Liver (tissue), 9 donors: Measurements from ENCODE around the gene ATP6V1G2. TPM values are rescaled to one million over a fixed set of nuclear protein-coding genes. Genes with fewer than 3 reads are reported as not detected.

Experiments used
- DNase-seq: peaks from one replicate; pipeline ENCODE4 v3.0.0-alpha.2; 2017; ENCODE audit warnings: low spot score
- H3K27ac ChIP-seq, 2 donors: one replicate each; pipeline ENCODE4 v1.7.0; 2013; ENCODE audit warnings: inconsistent platforms in 2 of 2, low read length in 2 of 2, control low read depth in 1 of 2, low read depth in 1 of 2, mild to moderate bottlenecking in 1 of 2
- H3K27me3 ChIP-seq, 4 donors: one replicate each; pipeline versions ENCODE4 v1.6.1 to v1.7.0; 2013; ENCODE audit warnings: low read length in 3 of 4, inconsistent platforms in 1 of 4, mild to moderate bottlenecking in 1 of 4, moderate library complexity in 1 of 4; ENCODE audit not compliant: control insufficient read depth in 4 of 4, insufficient read depth in 4 of 4
- H3K36me3 ChIP-seq, 4 donors: one replicate each; pipeline versions ENCODE4 v1.6.1 to v1.7.0; 2013; ENCODE audit warnings: low read length in 3 of 4, mild to moderate bottlenecking in 3 of 4, low read depth in 1 of 4, moderate library complexity in 1 of 4; ENCODE audit not compliant: control insufficient read depth in 4 of 4, insufficient read depth in 3 of 4
- H3K4me1 ChIP-seq, 4 donors: one replicate each; pipeline versions ENCODE4 v1.6.1 to v1.7.0; 2013; ENCODE audit warnings: low read length in 3 of 4, mild to moderate bottlenecking in 3 of 4, moderate library complexity in 1 of 4; ENCODE audit not compliant: control insufficient read depth in 4 of 4, insufficient read depth in 4 of 4
- H3K4me3 ChIP-seq, 3 donors: one replicate each; pipeline versions ENCODE4 v1.6.1 to v1.7.0; 2013; ENCODE audit warnings: low read length in 3 of 3, control low read depth in 1 of 3, low read depth in 1 of 3, mild to moderate bottlenecking in 1 of 3
- H3K9ac ChIP-seq, 2 donors: one replicate each; pipeline ENCODE4 v1.7.0; 2013; ENCODE audit warnings: low read length in 2 of 2, mild to moderate bottlenecking in 2 of 2, moderate library complexity in 2 of 2, control low read depth in 1 of 2, low read depth in 1 of 2
- H3K9me3 ChIP-seq, 4 donors: one replicate each; pipeline versions ENCODE4 v1.6.1 to v1.7.0; 2013; ENCODE audit warnings: low read length in 3 of 4; ENCODE audit not compliant: control insufficient read depth in 4 of 4
- EGR1 ChIP-seq, 2 donors: IDR thresholded peaks; 2 replicates each; pipeline ENCODE4 v1.6.1; 2016 to 2018; ENCODE audit warnings: antibody characterized with exemption in 2 of 2, low read depth in 2 of 2
- FOXA1 ChIP-seq: IDR thresholded peaks from 2 replicates; pipeline ENCODE4 v1.6.1; 2016; ENCODE audit warnings: antibody characterized with exemption
- FOXA2 ChIP-seq: IDR thresholded peaks from 2 replicates; pipeline ENCODE4 v1.6.1; 2016; ENCODE audit warnings: antibody characterized with exemption
- GABPA ChIP-seq, 2 donors: IDR thresholded peaks in 1 of 2; conservative IDR thresholded peaks in 1 of 2; 2 replicates each; pipeline ENCODE4 v1.6.1; 2016; ENCODE audit warnings: antibody characterized with exemption in 2 of 2, mild to moderate bottlenecking in 1 of 2, moderate library complexity in 1 of 2
- HNF4A ChIP-seq, 2 donors: conservative IDR thresholded peaks; 2 replicates each; pipeline ENCODE4 v1.6.1; 2016; ENCODE audit warnings: antibody characterized with exemption in 2 of 2, mild to moderate bottlenecking in 2 of 2
- HNF4G ChIP-seq: IDR thresholded peaks from 2 replicates; pipeline ENCODE4 v1.6.1; 2016; ENCODE audit warnings: antibody characterized with exemption
- JUND ChIP-seq, 2 donors: IDR thresholded peaks; 2 replicates each; pipeline ENCODE4 v1.6.1; 2016; ENCODE audit warnings: antibody characterized with exemption in 2 of 2
- NR2F2 ChIP-seq: IDR thresholded peaks from 2 replicates; pipeline ENCODE4 v1.6.1; 2016; ENCODE audit warnings: antibody characterized with exemption
- RAD21 ChIP-seq, 2 donors: IDR thresholded peaks; 2 replicates each; pipeline ENCODE4 v1.6.1; 2016; ENCODE audit warnings: antibody characterized with exemption in 2 of 2, mild to moderate bottlenecking in 2 of 2
- RXRA ChIP-seq, 2 donors: IDR thresholded peaks; 2 replicates each; pipeline ENCODE4 v1.6.1; 2017 to 2018; ENCODE audit warnings: antibody characterized with exemption in 2 of 2, mild to moderate bottlenecking in 1 of 2
- SP1 ChIP-seq: IDR thresholded peaks from 2 replicates; pipeline ENCODE4 v1.6.1; 2018; ENCODE audit warnings: antibody characterized with exemption, mild to moderate bottlenecking
- TAF1 ChIP-seq: conservative IDR thresholded peaks from 2 replicates; pipeline ENCODE4 v1.6.1; 2016; ENCODE audit warnings: antibody characterized with exemption, mild to moderate bottlenecking
- YY1 ChIP-seq: IDR thresholded peaks from 2 replicates; pipeline ENCODE4 v1.6.1; 2016; ENCODE audit warnings: antibody characterized with exemption, mild to moderate bottlenecking
- WGBS: extraction: QIAGEN DNeasy Blood & Tissue Kit; methylation state at CpG from one replicate; pipeline ENCODE4 v1.1.7; 2013; 5-methylcytosine and 5-hydroxymethylcytosine counted together
- polyA plus RNA-seq, 2 donors: library from polyadenylated mRNA; stranded (reverse) in 1 of 2; unstranded in 1 of 2; fragments of 200-250 nt in 1 of 2; fragments of >200 nt in 1 of 2; fragmentation: Nextera tagmentation in 1 of 2; extraction: Ambion mirVana in 1 of 2; gene quantifications; one replicate each; pipeline versions ENCODE4 v1.2.1 to v1.2.3, GENCODE V29; 2013 to 2015
- total RNA-seq, 2 donors: library from RNA; depleted of rRNA; stranded (reverse); fragments of >200 nt; gene quantifications; one replicate each; pipeline ENCODE4 v1.2.3, GENCODE V29; 2014
- TF ChIP-seq, protein P1 (sequence below): IDR thresholded peaks from 2 replicates; pipeline ENCODE4 v1.6.1; 2016; ENCODE audit warnings: antibody characterized with exemption
- TF ChIP-seq, protein P2 (sequence below): IDR thresholded peaks from 2 replicates; pipeline ENCODE4 v1.6.1; 2016; ENCODE audit warnings: antibody characterized with exemption
- TF ChIP-seq, protein P3 (sequence below): IDR thresholded peaks from 2 replicates; pipeline ENCODE4 v1.6.1; 2016; ENCODE audit warnings: antibody characterized with exemption
- TF ChIP-seq, protein P4 (sequence below): IDR thresholded peaks from 2 replicates; pipeline ENCODE4 v1.6.1; 2016; ENCODE audit warnings: antibody characterized with exemption, mild to moderate bottlenecking
- donor health status: healthy.
- donor health status: healthy.
- donor health status: healthy.
- donor health status: healthy.
- donor health status: healthy.

The ATP6V1G2 gene
- total and polyA plus RNA-seq, 4 donors: 0.14 to 0.36 (median 0.26) TPM

DNA sequence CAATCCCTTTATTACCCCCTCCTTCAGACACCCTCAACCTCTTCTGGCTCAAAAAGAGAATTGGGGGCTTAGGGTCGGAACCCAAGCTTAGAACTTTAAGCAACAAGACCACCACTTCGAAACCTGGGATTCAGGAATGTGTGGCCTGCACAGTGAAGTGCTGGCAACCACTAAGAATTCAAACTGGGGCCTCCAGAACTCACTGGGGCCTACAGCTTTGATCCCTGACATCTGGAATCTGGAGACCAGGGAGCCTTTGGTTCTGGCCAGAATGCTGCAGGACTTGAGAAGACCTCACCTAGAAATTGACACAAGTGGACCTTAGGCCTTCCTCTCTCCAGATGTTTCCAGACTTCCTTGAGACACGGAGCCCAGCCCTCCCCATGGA, 31.2 kb upstream of the ATP6V1G2 start (continued):
- no peak for TF ChIP-seq FOXA1

DNA sequence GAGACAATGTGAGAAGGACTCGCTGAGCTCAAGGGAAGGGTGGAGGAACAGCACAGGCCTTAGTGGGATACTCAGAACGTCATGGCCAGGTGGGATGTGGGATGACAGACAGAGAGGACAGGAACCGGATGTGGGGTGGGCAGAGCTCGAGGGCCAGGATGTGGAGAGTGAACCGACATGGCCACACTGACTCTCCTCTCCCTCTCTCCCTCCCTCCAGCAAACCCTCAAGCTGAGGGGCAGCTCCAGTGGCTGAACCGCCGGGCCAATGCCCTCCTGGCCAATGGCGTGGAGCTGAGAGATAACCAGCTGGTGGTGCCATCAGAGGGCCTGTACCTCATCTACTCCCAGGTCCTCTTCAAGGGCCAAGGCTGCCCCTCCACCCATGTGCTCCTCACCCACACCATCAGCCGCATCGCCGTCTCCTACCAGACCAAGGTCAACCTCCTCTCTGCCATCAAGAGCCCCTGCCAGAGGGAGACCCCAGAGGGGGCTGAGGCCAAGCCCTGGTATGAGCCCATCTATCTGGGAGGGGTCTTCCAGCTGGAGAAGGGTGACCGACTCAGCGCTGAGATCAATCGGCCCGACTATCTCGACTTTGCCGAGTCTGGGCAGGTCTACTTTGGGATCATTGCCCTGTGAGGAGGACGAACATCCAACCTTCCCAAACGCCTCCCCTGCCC, 30.6 kb upstream of the ATP6V1G2 start:
- TF ChIP-seq RAD21 (IDR thresholded peaks at IDR 0.05) (no peak), EGR1 (IDR thresholded peaks at IDR 0.05; ENCODE audit: low read depth in 2 of 2) (no peak), HNF4G (no peak), NR2F2 (no peak), TAF1 (no peak), FOXA2 (no peak), SP1 (no peak), HNF4A (conservative IDR thresholded peaks at IDR 0.05) (no peak), RXRA (IDR thresholded peaks at IDR 0.05) (no peak), YY1 (no peak), JUND (IDR thresholded peaks at IDR 0.05) (no peak), GABPA (IDR thresholded peaks at IDR 0.05 in 1 of 2, conservative IDR thresholded peaks at IDR 0.05 in 1 of 2) (no peak)
- TF ChIP-seq, protein P1, sequence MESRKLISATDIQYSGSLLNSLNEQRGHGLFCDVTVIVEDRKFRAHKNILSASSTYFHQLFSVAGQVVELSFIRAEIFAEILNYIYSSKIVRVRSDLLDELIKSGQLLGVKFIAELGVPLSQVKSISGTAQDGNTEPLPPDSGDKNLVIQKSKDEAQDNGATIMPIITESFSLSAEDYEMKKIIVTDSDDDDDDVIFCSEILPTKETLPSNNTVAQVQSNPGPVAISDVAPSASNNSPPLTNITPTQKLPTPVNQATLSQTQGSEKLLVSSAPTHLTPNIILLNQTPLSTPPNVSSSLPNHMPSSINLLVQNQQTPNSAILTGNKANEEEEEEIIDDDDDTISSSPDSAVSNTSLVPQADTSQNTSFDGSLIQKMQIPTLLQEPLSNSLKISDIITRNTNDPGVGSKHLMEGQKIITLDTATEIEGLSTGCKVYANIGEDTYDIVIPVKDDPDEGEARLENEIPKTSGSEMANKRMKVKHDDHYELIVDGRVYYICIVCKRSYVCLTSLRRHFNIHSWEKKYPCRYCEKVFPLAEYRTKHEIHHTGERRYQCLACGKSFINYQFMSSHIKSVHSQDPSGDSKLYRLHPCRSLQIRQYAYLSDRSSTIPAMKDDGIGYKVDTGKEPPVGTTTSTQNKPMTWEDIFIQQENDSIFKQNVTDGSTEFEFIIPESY: no peak
- TF ChIP-seq, protein P2, sequence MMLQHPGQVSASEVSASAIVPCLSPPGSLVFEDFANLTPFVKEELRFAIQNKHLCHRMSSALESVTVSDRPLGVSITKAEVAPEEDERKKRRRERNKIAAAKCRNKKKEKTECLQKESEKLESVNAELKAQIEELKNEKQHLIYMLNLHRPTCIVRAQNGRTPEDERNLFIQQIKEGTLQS: no peak
- TF ChIP-seq, protein P3, sequence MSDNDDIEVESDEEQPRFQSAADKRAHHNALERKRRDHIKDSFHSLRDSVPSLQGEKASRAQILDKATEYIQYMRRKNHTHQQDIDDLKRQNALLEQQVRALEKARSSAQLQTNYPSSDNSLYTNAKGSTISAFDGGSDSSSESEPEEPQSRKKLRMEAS: no peak

DNA sequence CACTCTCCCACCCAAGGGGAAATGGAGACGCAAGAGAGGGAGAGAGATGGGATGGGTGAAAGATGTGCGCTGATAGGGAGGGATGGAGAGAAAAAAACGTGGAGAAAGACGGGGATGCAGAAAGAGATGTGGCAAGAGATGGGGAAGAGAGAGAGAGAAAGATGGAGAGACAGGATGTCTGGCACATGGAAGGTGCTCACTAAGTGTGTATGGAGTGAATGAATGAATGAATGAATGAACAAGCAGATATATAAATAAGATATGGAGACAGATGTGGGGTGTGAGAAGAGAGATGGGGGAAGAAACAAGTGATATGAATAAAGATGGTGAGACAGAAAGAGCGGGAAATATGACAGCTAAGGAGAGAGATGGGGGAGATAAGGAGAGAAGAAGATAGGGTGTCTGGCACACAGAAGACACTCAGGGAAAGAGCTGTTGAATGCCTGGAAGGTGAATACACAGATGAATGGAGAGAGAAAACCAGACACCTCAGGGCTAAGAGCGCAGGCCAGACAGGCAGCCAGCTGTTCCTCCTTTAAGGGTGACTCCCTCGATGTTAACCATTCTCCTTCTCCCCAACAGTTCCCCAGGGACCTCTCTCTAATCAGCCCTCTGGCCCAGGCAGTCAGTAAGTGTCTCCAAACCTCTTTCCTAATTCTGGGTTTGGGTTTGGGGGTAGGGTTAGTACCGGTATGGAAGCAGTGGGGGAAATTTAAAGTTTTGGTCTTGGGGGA, 29.7 kb upstream of the ATP6V1G2 start:
- Histone ChIP-seq H3K27me3 (no peaks in the 10 kb centered on the region), H3K9me3 (no peaks in the 10 kb centered on the region), H3K4me1 (peaks cover 0 to 10% (median 2%) of the 10 kb centered on the region in 4 donors), H3K9ac (peak overlapping the region in 1 of 2 donors; percentile 41), H3K27ac (peak overlapping the region in 1 of 2 donors; percentile 56), H3K4me3 (peak overlapping the region in 2 of 3 donors; percentile 2), H3K36me3 (no peaks in the 10 kb centered on the region)
- 77% methylated on average over 8 of the region's 8 CpGs for WGBS
- DNase-seq: no peak
- TF ChIP-seq, protein P1: no peak
- TF ChIP-seq TAF1: no peak
- TF ChIP-seq FOXA1: no peak
- no peak for TF ChIP-seq HNF4G
- TF ChIP-seq, protein P4, sequence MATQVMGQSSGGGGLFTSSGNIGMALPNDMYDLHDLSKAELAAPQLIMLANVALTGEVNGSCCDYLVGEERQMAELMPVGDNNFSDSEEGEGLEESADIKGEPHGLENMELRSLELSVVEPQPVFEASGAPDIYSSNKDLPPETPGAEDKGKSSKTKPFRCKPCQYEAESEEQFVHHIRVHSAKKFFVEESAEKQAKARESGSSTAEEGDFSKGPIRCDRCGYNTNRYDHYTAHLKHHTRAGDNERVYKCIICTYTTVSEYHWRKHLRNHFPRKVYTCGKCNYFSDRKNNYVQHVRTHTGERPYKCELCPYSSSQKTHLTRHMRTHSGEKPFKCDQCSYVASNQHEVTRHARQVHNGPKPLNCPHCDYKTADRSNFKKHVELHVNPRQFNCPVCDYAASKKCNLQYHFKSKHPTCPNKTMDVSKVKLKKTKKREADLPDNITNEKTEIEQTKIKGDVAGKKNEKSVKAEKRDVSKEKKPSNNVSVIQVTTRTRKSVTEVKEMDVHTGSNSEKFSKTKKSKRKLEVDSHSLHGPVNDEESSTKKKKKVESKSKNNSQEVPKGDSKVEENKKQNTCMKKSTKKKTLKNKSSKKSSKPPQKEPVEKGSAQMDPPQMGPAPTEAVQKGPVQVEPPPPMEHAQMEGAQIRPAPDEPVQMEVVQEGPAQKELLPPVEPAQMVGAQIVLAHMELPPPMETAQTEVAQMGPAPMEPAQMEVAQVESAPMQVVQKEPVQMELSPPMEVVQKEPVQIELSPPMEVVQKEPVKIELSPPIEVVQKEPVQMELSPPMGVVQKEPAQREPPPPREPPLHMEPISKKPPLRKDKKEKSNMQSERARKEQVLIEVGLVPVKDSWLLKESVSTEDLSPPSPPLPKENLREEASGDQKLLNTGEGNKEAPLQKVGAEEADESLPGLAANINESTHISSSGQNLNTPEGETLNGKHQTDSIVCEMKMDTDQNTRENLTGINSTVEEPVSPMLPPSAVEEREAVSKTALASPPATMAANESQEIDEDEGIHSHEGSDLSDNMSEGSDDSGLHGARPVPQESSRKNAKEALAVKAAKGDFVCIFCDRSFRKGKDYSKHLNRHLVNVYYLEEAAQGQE: no peak

More for the DNA sequence above, 30.6 kb upstream of the ATP6V1G2 start:
- Histone ChIP-seq H3K9ac (no peak overlapping the region), H3K4me3 (no peak overlapping the region), H3K36me3 (no peaks in the 10 kb centered on the region), H3K4me1 (peaks cover 0 to 15% (median 5%) of the 10 kb centered on the region in 4 donors), H3K27me3 (no peaks in the 10 kb centered on the region), H3K9me3 (no peaks in the 10 kb centered on the region), H3K27ac (no peak overlapping the region)
- DNase-seq: no peak
- WGBS: 86% methylated on average over 19 of the region's 19 CpGs
